Right ventricle myocardium inferior (tissue), 1 donor: ENCODE measurements around the gene ST8SIA1. TPM values are rescaled to one million over a fixed set of nuclear protein-coding genes. Genes with fewer than 3 reads are reported as not detected.
A peak's percentile ranks its signal among the peaks of the same experiment; 100 is the strongest.

ENCODE experiments used
- ATAC-seq: fragments of 200-7000 bp; cut with Tn5 transposase; one replicate; pipeline ENCODE4 v1.9.1; 2020; ENCODE audit warnings: mild to moderate bottlenecking, moderate library complexity
- DNase-seq: peaks from one replicate; pipeline ENCODE4 v3.0.0; 2021; ENCODE audit errors: missing footprints
- intact Hi-C: fragments of 100-400 bp; cut with DNase I; formaldehyde crosslinking; loops from one replicate; pipeline ENCODE4 v1.11.0; 2022
- total RNA-seq: library from RNA; stranded (reverse); fragmentation: NEBNext Ultra II Directional; extraction: Animal tissue kit (Norgen Biotek cat#: 25700); gene quantifications from one replicate; pipeline ENCODE4 v1.2.1, GENCODE V29; 2021
- donor health status: DM: no; HTN: yes; CAD: no; lungs with severe emphysema.

ST8SIA1 gene
- total RNA-seq, 1 donor from 2014 or later = 3.6 TPM

DNA sequence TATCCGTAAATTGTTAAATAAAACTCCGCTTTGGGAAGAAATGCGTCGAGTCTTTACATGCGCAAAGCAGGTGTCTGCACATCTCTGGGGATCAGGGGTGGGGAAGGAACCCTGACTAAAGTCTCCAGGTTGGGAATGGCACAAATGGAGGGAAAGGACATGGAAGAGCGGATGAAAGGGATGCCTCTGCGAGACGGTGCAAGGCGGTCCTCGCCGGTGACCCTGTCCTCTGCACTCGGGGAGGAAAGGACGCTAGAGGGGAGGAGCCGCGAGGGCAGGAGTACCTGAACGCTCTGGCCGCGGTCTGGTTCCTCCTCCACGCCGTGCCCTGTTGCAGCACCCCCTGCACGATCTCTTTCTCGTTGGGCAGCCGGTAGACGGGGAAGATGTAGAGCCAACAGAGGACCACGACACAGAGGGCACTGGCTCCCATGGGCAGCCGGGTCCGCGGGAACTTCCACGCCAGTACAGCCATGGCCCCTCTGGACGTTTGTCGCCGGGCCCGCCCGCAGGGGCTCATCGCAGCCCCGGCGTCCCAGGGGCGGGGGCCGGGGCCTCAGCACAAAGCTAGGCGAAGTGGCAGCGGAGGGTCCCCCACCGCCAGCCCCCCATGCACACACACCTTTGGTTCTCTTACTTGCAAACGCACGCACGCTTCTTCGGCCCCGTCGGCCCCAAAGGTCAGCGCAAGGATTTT is 646 bp downstream of the ST8SIA1 start:
- ATAC-seq (no peak), DNase-seq (no peak)
- intact Hi-C loops = no loop called here

GRCh38 chr12:22333186-22333712 is 1.3 kb downstream of the ST8SIA1 start:
- DNase-seq = no peak
- no peak for ATAC-seq
- intact Hi-C loops = no loop called here

- intact Hi-C loops = no loop called here
- DNase-seq (no peak), ATAC-seq (no peak)
These were observed 2.3 kb downstream of the ST8SIA1 start for GRCh38 chr12:22332202-22332601.

- intact Hi-C loops = no loop called here
- ATAC-seq (no peak), DNase-seq (no peak)
These were observed 4.9 kb downstream of the ST8SIA1 start for GRCh38 chr12:22329621-22330020.

GRCh38 chr12:22325218-22325617 is 9.3 kb downstream of the ST8SIA1 start:
- DNase-seq = no peak
- intact Hi-C loops = no loop called here
- ATAC-seq = no peak

- intact Hi-C loops = no loop called here
- DNase-seq = no peak
- no peak for ATAC-seq
These were observed 12.4 kb downstream of the ST8SIA1 start for GRCh38 chr12:22322091-22322490.

GRCh38 chr12:22321638-22322037 is 12.9 kb downstream of the ST8SIA1 start:
- DNase-seq (no peak), ATAC-seq (no peak)
- intact Hi-C loops = no loop called here

DNA sequence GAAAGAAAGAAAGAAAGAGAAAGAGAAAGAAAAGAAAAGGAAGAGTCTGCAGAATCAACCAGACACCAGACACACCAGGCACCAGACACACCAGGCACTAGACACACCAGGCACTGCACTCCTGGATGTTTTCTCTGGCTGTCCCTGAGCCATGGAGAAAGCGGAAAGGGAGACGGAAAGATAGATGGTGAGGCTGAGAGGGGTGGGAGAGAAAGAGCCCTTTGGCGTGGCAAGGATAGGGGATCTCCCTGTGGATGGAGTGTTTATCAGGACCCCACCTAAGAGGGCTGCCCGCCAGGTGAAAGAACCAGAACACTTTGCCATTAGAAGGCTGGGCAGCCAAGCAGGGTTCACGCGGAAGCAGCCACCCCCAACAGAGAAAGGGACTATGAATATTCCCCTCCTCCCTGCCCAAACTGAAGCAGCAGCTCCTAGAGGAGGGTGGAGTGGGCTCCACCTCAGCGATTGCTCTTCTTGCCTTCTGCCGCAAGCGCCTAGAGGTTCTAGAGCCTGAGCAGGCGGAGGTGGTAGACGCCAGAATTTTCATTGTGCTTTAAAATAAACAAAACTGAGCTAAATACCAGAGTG is 13.4 kb downstream of the ST8SIA1 start:
- intact Hi-C loops = no loop called here
- no peak for ATAC-seq

GRCh38 chr12:22318108-22318737 is 16.3 kb downstream of the ST8SIA1 start:
- intact Hi-C loops = no loop called here
- DNase-seq (no peak), ATAC-seq (no peak)

More for the DNA sequence above, 13.4 kb downstream of the ST8SIA1 start:
- DNase-seq = no peak

DNA sequence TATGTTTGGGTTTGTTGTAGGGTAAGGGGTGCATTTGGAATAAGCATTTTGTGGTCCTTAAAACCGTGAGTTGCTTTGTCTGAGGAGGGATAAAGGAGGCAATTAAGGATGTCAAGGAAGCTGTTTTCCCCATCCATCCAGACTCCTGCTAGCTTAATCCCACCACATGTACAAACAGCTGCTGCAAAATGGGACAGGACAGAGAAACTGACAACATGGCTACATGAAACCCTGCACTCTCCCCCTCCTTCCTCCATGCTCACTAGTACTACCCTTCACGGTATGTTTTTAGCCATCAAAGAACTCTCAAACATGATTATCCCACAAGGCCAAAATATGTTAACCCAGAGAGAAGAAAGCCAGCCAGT is 20.6 kb downstream of the ST8SIA1 start:
- no peak for DNase-seq
- intact Hi-C loops = no loop called here

GRCh38 chr12:22313286-22313962 is 21.1 kb downstream of the ST8SIA1 start:
- intact Hi-C loops = no loop called here
- DNase-seq = no peak
- ATAC-seq = peak; percentile 60

More for the DNA sequence above, 20.6 kb downstream of the ST8SIA1 start:
- no peak for ATAC-seq

DNA sequence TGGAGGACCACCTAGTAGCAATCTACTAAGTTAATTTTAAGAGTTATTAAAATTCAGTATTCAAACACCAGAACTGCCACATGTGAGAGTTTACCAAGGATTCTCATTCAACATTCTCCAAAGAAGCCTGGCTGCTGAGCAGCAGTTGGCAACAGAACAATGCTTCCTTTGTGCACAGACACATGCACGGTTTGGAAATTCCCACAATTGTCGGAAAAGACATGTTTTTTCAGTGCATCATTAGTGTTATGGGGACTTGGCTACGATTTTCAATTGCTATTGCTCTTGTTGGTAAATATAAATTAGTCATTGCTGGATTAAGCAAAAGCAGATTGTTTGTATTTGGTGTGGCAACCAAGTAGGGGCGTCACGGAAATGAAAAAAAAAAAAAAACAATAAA is 22.2 kb downstream of the ST8SIA1 start:
- peak; percentile 75 for DNase-seq
- ATAC-seq = peak; percentile 93

DNA sequence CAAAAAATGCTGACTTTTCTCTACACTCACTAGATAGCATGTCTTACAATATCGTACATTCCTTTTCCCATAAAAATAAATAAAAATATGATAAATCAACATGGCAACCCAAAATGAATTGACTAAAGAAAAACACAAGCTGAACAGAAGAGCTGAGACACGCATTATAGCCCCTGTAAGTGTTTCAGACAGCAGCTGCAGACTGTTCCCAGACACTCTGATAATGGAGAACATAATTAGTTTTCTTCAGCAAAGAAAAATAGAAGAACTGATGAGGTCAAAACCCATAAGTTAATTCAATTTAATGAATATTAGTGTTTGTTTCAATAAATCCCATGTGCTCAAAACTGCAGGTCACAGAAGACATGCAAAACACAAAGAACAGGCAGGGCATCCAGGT is 23.8 kb downstream of the ST8SIA1 start:
- intact Hi-C loops = no loop called here
- no peak for ATAC-seq
- no peak for DNase-seq

More for the DNA sequence above, 22.2 kb downstream of the ST8SIA1 start:
- intact Hi-C loops = no loop called here

DNA sequence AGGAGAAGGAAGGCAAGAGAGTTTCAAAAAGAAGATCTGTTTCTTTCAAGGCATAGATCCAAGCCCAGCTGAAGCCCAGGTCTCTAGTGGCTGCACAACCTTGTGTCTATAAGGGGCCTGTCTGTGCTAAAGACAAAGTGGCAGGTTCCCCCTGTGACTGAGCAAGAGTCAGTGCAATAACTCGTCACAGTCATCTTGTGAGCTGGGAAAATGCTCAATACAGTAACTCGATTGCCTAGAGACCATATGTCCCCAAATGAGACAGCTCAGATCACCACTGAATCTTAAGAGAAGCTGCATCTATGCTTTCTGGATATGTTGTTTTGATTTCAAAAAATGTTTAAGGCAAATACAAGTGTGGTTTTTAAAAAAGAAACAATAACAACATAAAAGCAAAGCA is 24.2 kb downstream of the ST8SIA1 start:
- no peak for DNase-seq
- no peak for ATAC-seq
- intact Hi-C loops = no loop called here

DNA sequence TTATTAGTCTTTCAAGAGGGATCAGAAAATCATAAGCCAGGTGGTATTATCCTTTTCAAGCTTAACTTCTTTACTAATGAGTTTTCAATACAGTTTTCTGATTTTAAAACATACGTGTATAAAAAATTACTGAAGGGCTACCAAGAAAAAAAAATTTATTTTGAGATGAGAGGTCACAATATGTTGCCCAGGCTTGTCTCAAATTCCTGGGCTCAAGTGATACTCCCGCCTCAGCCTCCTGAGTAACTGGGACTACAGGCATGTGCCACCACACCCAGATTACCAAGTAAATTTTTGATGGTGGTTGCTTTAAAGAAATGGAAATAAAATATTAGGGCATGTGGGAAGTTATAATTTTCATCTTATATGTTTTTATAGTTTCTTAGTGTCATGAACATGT is 26.7 kb downstream of the ST8SIA1 start:
- ATAC-seq (no peak), DNase-seq (no peak)
- intact Hi-C loops = no loop called here

DNA sequence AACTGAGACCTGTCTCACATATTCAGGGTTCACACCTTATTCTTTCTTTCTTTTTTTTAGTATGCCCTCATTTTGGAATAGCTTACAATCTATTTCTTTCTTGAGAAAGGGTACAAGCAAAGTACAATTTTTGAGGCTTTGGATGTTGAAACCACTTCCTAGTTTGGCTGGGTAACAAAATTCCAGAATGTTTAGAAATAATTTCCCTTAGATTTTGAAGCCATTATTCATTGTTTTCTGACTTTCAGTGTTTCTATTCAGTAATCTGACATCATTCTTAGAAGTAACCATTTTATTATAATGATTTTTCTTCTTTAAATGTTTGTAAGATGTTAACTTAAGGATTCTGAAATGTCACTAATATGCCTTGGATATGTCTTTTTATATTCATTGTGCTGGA is 28.2 kb downstream of the ST8SIA1 start:
- no peak for ATAC-seq
- no peak for DNase-seq
- intact Hi-C loops = no loop called here

GRCh38 chr12:22304341-22304740 is 30.2 kb downstream of the ST8SIA1 start:
- ATAC-seq (no peak), DNase-seq (no peak)
- intact Hi-C loops = no loop called here

DNA sequence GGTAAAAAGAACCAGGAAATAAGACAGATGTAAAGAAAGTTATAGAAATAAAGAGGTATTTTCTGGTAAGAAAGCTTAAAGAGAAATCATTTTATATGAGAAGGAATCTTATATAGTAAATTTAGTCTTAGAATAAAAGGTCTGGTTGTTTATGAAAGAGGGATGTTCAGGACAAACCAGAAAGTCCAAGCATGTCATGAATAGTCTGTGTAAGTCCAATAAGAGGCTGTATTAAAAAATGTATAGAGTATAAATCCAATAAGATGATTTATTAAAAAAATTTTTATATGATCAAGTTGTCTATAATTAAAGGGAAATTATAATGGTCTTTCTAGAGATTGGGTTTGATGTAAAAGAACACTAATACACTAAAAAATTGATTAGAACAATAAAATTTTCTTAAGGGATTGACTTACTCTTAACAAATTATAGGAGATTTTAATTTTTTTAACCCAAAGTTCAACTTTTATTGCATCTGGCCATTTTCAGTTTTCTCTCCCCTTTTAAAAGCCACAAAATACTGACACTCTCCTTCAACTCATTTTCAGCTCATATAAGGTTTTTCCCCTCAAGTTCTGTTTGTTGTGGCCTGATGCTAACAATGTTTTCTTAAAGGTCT is 35.1 kb downstream of the ST8SIA1 start:
- intact Hi-C loops = no loop called here
- ATAC-seq (no peak), DNase-seq (no peak)

DNA sequence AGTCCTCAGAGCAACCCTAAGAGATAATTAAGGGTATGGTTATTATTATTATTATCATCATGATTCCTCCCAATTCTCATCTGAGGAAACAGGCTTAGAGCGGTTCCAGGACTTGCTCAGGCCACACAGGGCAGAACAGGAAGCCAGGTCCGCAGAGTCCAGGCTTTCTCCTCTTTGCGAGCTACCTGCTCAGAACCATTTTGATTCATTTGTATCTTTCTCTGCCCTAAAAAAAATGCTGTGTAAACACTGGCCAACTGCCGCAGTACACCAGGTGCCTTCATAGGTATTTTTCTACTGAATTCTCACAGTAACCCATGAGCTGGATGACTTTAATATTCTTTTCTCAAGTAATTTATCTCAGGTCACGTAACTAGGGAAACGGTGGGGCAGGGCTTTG is 45.3 kb downstream of the ST8SIA1 start:
- intact Hi-C loops = no loop called here
- DNase-seq (no peak), ATAC-seq (no peak)
